Large intestine (tissue), 3 donors: Measurements from ENCODE around the gene RAX. TPM values are rescaled to one million over a fixed set of nuclear protein-coding genes. Genes with fewer than 3 reads are reported as not detected.
"Not testable (repeated sequence)": the region's sequence is repeated elsewhere in the genome, so short reads cannot be mapped to it uniquely, and the experiment has no call there.

Experiments
- DNase-seq, 2 donors: peaks; one replicate each; pipeline versions ENCODE4 v3.0.0 to v3.0.0-alpha.2; 2013
- H3K27ac ChIP-seq: one replicate; pipeline ENCODE4 v1.5.1; 2013; ENCODE audit warnings: low read length
- H3K27me3 ChIP-seq: 2 replicates; pipeline ENCODE4 v1.6.1; 2013; ENCODE audit warnings: low read length; ENCODE audit not compliant: control insufficient read depth, insufficient read depth
- H3K36me3 ChIP-seq: 2 replicates; pipeline ENCODE4 v1.6.1; 2013; ENCODE audit warnings: low read length; ENCODE audit not compliant: control insufficient read depth, insufficient read depth
- H3K4me1 ChIP-seq: one replicate; pipeline ENCODE4 v1.6.1; 2013; ENCODE audit warnings: low read length; ENCODE audit not compliant: control insufficient read depth, insufficient read depth
- H3K4me3 ChIP-seq: one replicate; pipeline ENCODE4 v1.5.1; 2013; ENCODE audit warnings: low read length
- H3K9me3 ChIP-seq: one replicate; pipeline ENCODE4 v1.6.1; 2013; ENCODE audit warnings: mild to moderate bottlenecking, low read depth, low read length, moderate library complexity; ENCODE audit not compliant: control insufficient read depth
- WGBS: methylation state at CpG from one replicate; pipeline ENCODE4 v1.1.5; 2013; ENCODE audit warnings: low lambda C conversion rate; ENCODE audit not compliant: insufficient coverage; 5-methylcytosine and 5-hydroxymethylcytosine counted together
- polyA plus RNA-seq: library from polyadenylated mRNA; unstranded; fragments of 120-200 nt; gene quantifications from one replicate; pipeline ENCODE4 v1.2.1, GENCODE V29; 2013

RAX gene
- polyA plus RNA-seq, 1 donor: not detected

DNA sequence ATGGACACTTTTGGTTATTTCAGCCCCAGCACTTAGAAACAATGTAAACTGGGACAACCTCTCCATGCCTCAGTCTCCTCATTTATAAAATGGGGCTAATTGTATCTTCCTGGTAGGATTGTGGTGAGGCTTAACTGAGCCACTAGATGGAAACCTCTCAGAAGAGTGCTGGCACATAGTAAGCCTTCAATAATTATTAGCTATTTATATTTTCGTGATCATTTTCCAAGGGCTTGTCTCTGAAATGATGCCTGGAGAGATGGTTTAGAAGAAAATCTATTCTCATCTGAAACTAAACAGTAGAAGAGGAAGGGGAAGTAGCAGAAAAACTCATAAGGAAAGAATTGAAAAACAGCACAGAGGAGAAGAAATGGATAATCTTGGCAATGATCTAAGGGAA, 6.8 kb downstream of the RAX start:
- no peak for DNase-seq
- Histone ChIP-seq H3K27me3 (peaks cover 89% of the 10 kb centered on the region), H3K27ac (no peak overlapping the region), H3K9me3 (peaks cover 15% of the 10 kb centered on the region), H3K4me1 (peaks cover 10% of the 10 kb centered on the region), H3K36me3 (no peaks in the 10 kb centered on the region), H3K4me3 (no peak overlapping the region)
- 40% methylated on average over 1 of the region's 1 CpG for WGBS

DNA sequence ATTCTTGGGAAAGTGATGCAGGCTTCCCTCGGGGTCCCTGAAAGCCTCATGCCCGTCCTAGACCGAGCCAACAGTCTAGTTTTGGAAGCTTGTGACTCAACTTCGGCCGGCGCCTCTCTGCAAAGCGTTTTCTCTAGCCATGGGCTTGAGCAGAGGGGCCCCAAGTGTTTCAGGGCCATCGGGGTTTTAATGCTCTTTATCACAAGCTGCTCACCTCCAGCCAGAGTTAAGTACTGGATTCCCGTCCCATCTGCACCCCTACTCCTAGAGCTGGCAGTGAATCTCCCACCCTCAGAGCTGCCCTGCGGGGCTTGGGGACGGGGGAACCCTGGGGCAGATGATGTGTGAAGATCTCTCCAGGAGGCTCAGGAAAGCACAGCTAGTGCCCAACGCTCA, 7.3 kb downstream of the RAX start:
- Histone ChIP-seq H3K27me3 (peaks cover 85% of the 10 kb centered on the region), H3K4me3 (no peak overlapping the region), H3K4me1 (peaks cover 10% of the 10 kb centered on the region), H3K9me3 (peaks cover 15% of the 10 kb centered on the region), H3K36me3 (no peaks in the 10 kb centered on the region), H3K27ac (no peak overlapping the region)
- DNase-seq: no peak
- WGBS: no CpG with 5 or more reads among the region's 12 CpGs

DNA sequence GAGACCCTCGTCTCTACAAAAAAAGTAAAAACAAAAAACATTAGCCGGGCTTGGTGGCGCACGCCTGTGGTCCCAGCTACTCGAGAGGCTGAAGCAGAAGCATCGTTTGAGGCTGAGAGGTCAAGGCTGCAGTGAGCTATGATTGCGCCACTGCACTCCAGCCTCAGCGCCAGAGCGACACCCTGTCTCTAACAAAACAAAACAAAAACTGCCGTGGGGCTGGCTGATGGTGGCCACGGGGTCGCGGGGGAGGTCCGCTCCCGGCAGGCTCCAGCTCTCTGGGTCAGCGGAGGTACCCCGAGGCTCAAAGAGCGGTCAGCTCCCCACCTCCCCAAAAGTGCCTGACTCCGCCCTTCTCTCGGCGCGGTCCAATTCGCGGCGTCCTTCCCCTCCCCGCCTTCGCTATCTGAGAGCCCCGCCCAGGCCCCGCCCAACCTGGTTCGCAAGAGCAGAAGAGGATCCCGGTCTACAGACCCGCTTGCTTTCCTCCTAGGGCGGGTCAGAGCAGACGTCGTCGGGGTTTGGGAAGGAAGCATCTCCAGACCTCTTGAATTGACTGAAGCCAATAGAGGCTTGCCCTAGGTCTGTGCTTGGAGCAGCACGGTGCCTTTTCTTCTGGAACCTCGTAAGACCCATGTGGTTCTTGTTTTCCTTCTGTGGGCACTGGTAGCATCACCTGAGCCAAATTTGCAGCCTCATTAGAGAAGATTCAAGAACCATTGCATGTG, 7.8 kb downstream of the RAX start:
- WGBS: no CpG with 5 or more reads among the region's 38 CpGs
- H3K4me1 ChIP-seq: peaks cover 10% of the 10 kb centered on the region
- no peak for DNase-seq
- H3K27ac ChIP-seq: no peak overlapping the region
- no peaks in the 10 kb centered on the region for H3K36me3 ChIP-seq
- H3K4me3 ChIP-seq: no peak overlapping the region
- H3K27me3 ChIP-seq: peaks cover 79% of the 10 kb centered on the region
- H3K9me3 ChIP-seq: peaks cover 15% of the 10 kb centered on the region

DNA sequence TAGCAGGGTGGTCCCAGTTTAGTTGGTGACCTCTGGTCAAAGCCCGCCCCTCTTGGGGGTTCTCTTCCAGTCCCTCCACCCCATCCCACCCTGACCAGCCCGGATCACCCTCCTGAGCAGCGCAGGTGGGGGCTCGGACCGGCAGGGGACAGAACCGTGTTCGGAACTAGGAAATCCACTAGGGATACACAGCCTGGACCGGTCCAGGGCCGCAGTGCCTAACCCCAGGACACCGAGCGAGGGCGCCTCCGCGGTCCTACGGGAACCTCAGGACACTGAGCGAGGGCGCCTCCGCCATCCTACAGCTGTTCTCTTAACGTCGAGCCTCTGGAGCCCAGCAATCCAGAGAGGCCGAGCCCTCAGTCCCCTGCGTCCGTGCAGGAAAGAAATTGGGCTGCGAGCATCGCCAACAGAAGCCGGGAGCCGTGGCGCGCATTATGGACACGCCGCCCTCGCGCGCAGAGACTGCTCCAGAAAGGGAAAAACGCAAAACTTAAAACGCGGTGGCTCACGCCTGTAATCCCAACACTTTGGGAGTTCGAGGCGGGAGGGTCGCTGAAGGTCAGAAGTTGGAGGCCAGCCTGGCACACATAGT, 8.5 kb downstream of the RAX start:
- 0% methylated on average over 2 of the region's 41 CpGs for WGBS
- H3K4me3 ChIP-seq: no peak overlapping the region

DNA sequence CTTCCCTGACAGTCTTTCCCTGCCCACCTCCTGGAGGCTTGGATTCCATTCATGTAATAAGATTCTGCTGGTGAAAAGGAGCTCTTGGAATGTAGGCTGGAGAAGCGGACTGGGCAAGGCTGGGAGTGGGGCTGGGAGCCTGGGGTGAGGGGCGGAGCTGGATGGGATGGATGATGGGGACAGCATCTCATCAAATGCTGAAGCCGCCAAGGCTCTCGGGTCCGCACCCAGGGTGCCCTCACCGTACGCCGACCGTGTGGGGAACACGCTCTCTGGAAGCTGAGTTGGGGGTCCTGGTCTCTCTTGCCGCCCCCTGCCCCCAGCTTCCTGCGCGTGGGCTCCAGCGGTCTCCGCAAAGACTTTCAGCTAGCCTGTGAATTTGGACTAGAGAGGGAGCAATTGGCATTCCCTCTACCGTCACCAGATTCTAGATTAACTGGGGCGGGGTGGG, 9.1 kb downstream of the RAX start:
- Histone ChIP-seq H3K36me3 (no peaks in the 10 kb centered on the region), H3K4me1 (peaks cover 7% of the 10 kb centered on the region), H3K4me3 (no peak overlapping the region), H3K27ac (no peak overlapping the region), H3K9me3 (peaks cover 13% of the 10 kb centered on the region), H3K27me3 (peaks cover 66% of the 10 kb centered on the region)
- no peak for DNase-seq
- no CpG with 5 or more reads among the region's 17 CpGs for WGBS

More for the DNA sequence above, 8.5 kb downstream of the RAX start:
- DNase-seq: no peak
- Histone ChIP-seq H3K4me1 (peaks cover 10% of the 10 kb centered on the region), H3K9me3 (peaks cover 15% of the 10 kb centered on the region), H3K27me3 (peaks cover 72% of the 10 kb centered on the region), H3K36me3 (no peaks in the 10 kb centered on the region), H3K27ac (no peak overlapping the region)

DNA sequence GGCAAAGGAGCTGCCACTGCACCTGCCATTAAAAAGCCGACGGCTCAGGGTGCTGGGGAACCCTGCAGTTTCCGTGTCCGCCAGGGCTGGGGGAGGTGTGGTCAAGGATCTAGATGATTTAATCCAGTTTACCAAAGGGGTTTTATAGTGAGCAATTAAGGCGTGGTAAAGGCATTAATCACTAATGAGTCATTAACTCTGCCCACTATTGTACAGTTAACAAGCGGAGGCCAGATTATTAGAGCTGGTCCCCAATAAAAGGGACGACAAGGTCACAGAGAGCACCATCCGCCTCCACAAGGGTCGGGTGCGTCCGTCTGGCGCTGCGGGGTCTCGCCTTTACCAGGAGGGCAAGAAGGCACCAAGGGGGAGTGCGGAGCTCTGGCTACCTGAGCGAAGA, 9.6 kb downstream of the RAX start:
- peaks cover 10% of the 10 kb centered on the region for H3K9me3 ChIP-seq

DNA sequence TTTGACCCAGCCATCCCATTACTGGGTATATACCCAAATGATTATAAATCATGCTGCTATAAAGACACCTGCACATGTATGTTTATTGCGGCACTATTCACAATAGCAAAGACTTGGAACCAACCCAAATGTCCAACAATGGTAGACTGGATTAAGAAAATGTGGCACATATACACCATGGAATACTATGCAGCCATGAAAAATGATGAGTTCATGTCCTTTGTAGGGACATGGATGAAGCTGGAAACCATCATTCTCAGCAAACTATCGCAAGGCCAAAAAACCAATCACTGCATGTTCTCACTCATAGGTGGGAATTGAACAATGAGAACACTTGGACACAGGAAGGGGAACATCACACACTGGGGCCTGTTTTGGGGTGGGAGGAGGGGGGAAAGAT, 11.0 kb downstream of the RAX start:
- H3K4me1 ChIP-seq, H3K4me3 ChIP-seq, H3K27ac ChIP-seq, H3K9me3 ChIP-seq, H3K36me3 ChIP-seq, DNase-seq: not testable (repeated sequence)
- peaks cover 49% of the 10 kb centered on the region for H3K27me3 ChIP-seq
- no CpG with 5 or more reads among the region's 2 CpGs for WGBS

More for the DNA sequence above, 9.6 kb downstream of the RAX start:
- Histone ChIP-seq H3K27ac (no peak overlapping the region), H3K4me3 (no peak overlapping the region), H3K36me3 (no peaks in the 10 kb centered on the region), H3K27me3 (peaks cover 63% of the 10 kb centered on the region), H3K4me1 (peaks cover 4% of the 10 kb centered on the region)
- DNase-seq: no peak
- no CpG with 5 or more reads among the region's 16 CpGs for WGBS

DNA sequence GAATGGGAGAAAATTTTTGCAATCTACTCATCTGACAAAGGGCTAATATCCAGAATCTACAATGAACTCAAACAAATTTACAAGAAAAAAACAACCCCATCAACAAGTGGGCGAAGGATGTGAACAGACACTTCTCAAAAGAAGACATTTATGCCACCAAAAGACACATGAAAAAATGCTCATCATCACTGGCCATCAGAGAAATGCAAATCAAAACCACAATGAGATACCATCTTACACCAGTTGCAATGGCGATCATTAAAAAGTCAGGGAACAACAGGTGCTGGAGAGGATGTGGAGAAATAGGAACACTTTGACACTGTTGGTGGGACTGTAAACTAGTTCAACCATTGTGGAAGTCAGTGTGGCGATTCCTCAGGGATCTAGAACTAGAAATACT, 11.4 kb downstream of the RAX start:
- not testable (repeated sequence) for H3K36me3 ChIP-seq, H3K27ac ChIP-seq, H3K9me3 ChIP-seq, H3K4me3 ChIP-seq, DNase-seq, H3K4me1 ChIP-seq
- H3K27me3 ChIP-seq: peaks cover 45% of the 10 kb centered on the region
- no CpG with 5 or more reads among the region's 3 CpGs for WGBS

DNA sequence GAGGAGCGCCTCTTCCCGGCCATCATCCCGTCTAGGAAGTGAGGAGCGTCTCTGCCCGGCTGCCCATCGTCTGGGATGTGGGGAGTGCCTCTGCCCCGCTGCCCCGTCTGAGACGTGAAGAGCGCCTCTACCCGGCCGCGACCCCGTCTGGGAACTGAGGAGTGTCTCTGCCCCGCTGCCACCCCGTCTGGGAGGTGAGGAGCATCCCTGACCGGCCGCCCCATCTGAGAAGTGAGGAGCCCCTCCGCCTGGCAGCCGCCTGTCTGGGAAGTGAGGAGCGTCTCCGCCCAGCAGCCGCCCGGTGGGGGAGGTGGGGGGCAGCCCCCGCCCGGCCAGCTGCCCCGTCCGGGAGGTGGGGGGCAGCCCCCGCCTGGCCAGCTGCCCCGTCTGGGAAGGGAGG, 17.8 kb downstream of the RAX start:
- not testable (repeated sequence) for DNase-seq, H3K4me3 ChIP-seq, H3K9me3 ChIP-seq, H3K27ac ChIP-seq, H3K36me3 ChIP-seq, H3K4me1 ChIP-seq, H3K27me3 ChIP-seq
- no CpG with 5 or more reads among the region's 30 CpGs for WGBS

DNA sequence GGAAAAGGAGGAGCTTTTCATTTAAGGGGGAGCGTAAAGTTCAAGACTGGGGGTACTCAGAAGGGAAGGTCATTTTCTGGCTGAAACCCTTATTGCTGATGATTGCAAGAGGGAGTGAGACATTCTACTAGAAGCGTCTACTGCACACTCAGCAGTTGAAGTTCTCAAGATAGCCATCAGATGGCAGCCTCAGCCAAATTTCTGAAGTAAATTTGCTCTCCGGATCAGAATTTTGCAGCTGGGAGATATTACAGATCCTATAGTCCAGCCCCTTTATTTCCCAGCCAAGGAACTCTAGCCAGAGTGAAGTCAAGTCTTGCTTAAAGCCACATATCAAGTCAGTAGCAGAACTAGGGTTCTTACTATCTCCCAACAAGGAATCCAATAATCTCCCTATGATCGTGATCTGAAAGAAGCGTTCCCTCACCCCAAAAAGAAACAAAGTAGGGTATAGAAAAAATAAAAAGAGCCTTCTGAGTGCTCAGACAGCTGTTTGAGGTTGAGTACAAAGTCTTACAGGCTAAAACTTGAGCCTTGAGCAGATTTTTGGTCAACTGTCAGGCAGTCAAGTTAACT, 24.0 kb downstream of the RAX start:
- no peak overlapping the region for H3K4me3 ChIP-seq
- no peaks in the 10 kb centered on the region for H3K36me3 ChIP-seq
- WGBS: no CpG with 5 or more reads among the region's 5 CpGs
- H3K27me3 ChIP-seq: peaks cover 16% of the 10 kb centered on the region
- H3K4me1 ChIP-seq: no peaks in the 10 kb centered on the region
- peak; percentile 40 to 43 for DNase-seq
- no peaks in the 10 kb centered on the region for H3K9me3 ChIP-seq
- H3K27ac ChIP-seq: no peak overlapping the region
